Hepatocyte (in vitro differentiated cells): ENCODE data around the gene KCNE5.
"Not testable (repeated sequence)": the region's sequence is repeated elsewhere in the genome, so short reads cannot be mapped to it uniquely, and the experiment has no call there.

Experiments used
- EZH2phosphoT487 ChIP-seq: fragments of 200-600 bp; sonication (generic); IDR thresholded peaks from one replicate; pipeline ENCODE4 v1.6.1; 2018; ENCODE audit warnings: antibody characterized with exemption, mild to moderate bottlenecking, low read depth, moderate library complexity; ENCODE audit not compliant: unreplicated experiment, severe bottlenecking
- TF ChIP-seq, protein P1 (sequence below): fragments of 200-600 bp; sonication (generic); IDR thresholded peaks from 2 replicates; pipeline ENCODE4 v1.5.1; 2016; ENCODE audit warnings: antibody characterized with exemption, mild to moderate bottlenecking; ENCODE audit not compliant: poor library complexity

DNA sequence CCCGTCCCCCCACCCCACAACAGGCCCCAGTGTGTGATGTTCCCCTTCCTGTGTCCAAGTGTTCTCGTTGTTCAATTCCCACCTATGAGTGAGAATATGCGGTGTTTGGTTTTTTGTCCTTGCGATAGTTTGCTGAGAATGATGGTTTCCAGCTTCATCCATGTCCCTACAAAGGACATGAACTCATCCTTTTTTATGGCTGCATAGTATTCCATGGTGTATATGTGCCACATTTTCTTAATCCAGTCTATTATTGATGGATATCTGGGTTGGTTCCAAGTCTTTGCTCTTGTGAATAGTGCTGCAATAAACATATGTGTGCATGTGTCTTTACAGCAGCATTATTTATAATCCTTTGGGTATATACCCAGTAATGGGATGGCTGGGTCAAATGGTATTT, 32.4 kb upstream of the KCNE5 start:
- TF ChIP-seq EZH2phosphoT487, result not testable (repeated sequence)
- TF ChIP-seq, protein P1, sequence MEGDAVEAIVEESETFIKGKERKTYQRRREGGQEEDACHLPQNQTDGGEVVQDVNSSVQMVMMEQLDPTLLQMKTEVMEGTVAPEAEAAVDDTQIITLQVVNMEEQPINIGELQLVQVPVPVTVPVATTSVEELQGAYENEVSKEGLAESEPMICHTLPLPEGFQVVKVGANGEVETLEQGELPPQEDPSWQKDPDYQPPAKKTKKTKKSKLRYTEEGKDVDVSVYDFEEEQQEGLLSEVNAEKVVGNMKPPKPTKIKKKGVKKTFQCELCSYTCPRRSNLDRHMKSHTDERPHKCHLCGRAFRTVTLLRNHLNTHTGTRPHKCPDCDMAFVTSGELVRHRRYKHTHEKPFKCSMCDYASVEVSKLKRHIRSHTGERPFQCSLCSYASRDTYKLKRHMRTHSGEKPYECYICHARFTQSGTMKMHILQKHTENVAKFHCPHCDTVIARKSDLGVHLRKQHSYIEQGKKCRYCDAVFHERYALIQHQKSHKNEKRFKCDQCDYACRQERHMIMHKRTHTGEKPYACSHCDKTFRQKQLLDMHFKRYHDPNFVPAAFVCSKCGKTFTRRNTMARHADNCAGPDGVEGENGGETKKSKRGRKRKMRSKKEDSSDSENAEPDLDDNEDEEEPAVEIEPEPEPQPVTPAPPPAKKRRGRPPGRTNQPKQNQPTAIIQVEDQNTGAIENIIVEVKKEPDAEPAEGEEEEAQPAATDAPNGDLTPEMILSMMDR, result not testable (repeated sequence)
